NCI-H82 (cell line): ENCODE results near the gene PEF1.

ENCODE experiments used
- DNase-seq: peaks from one replicate; lab custom pipeline; 2025; lab: John Stamatoyannopoulos, UW

Gene PEF1

GRCh38 chr1:31584869-31585735 lies 59.6 kb downstream of the PEF1 start:
- no peak for DNase-seq

- DNase-seq, result no peak
Measured at GRCh38 chr1:31583995-31584868, 60.4 kb downstream of the PEF1 start.

DNA sequence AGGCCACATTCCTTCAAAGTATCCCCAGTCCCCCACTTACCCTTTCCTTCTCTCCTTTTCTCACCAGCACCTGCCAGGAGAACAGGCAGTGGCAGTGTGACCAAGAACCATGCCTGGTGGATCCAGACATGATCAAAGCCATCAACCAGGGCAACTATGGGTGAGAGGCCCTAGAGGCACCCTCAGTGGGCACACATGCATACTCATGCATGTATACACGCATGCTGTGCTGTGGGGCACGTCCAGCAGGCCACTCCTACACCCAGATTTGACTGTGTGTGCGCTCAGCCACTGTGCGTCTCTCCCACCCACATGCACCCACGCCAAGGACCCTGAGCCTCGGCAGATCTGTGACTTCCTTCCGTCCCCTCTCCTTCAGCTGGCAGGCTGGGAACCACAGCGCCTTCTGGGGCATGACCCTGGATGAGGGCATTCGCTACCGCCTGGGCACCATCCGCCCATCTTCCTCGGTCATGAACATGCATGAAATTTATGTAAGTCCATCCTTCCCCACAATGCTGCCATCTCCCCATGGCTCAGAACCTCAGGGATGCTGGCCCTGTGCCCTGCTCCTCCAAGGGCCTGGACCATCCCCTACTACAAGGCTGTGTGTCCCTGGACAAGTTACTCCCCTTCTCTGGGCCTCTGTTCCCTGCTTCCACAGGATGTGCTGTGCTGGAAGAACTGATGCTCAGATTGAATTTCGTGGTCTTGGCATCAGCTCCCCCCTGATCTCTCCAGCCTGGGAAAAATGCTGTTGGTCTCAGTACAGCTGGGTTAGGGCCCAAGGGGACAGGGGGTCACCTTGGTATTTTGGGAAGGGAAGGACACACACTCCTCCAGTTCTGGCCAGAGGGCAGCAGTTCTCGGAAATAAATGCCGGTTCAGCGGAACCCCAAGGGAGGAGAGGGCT lies 61.3 kb downstream of the PEF1 start:
- DNase-seq, result no peak

DNA sequence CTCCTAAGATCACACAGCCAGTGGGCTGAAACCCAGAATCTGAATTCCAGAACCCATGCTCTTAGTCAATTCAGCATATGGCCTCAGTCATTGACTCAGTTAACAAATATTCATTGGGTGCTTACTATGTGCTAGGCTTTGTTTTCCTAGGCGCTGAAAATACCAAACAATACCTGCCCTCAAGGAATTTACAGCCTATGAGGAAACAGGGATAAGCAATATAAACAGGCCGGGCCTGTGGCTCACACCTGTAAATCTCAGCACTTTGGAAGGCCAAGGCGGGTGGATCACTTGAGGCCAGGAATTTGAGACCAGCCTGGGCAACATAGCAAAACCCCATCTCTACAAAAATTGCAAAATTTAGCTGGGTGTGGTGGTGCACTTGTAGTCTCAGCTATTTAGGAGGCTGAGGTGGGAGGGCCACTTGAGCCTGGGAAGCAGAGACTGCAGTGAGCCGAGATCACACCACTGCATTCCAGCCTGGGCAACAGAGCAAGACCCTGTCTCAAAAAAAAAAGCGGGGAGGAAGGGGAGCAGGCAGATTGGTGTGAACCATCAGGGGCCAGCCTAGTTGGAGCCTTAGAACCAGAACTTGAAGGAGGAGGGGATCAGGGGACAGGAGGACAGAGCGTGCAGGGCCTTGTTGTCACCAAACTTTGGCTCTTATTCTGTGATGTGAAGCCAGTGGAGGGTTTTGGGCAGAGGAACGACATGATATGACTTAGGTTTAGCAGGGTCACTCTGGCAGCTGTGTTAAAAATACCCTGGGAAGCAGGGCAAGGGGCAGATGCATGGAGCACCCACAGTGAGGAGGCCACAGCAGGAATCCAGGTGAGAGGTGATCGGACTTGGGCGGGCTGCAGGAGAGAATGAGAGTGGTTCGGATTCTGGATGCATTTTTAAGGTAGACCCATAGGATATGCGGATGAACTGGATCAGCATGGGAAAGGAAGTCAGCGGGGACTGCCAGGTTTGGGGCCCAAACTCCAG lies 62.6 kb downstream of the PEF1 start:
- no peak for DNase-seq

GRCh38 chr1:31580891-31581603 lies 63.6 kb downstream of the PEF1 start:
- DNase-seq, result no peak

DNA sequence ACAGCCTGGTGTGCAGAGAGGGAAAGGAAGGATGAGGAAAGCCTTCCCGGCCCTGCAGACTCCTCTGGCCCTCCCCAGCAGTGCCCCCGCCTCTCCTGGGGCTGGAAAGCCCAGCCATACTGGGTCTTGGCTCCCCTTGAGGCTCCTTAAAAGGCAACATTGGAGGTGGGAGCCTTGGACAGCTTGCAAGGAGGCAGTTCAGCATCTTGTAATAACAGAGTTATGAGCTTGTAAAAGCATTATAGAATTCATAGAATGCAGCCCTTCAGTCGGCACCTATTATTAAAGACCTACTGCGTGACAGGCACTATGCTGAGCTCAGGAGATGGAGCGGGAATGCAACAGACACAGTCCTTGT lies 64.2 kb downstream of the PEF1 start:
- no peak for DNase-seq
